ENCODE data around the gene GTPBP4. TPM values are rescaled to one million over a fixed set of nuclear protein-coding genes. Genes with fewer than 3 reads are reported as not detected.

The GTPBP4 gene
- polyA plus RNA-seq, 3 donors: 17.3 to 52.3 (median 23.1) TPM

GRCh38 chr10:1043532-1043995, 55.3 kb downstream of the GTPBP4 start:
- H3K27ac ChIP-seq (ENCODE audit: low read depth, low read length): peak overlapping the region; percentile 90
- 37 to 76% (median 48%) methylated on average over 12 of the region's 12 CpGs for WGBS, 3 donors

GRCh38 chr10:1044146-1044545, 55.9 kb downstream of the GTPBP4 start:
- WGBS, 3 donors: 42 to 68% (median 62%) methylated on average over 4 of the region's 4 CpGs
- H3K27ac ChIP-seq (ENCODE audit: low read depth, low read length): peak overlapping the region; percentile 90

- WGBS, 3 donors: 53 to 78% (median 72%) methylated on average over 4 of the region's 4 CpGs
- no peak overlapping the region for H3K27ac ChIP-seq (ENCODE audit: low read depth, low read length)
These were observed 56.7 kb downstream of the GTPBP4 start for GRCh38 chr10:1044964-1045363.

DNA sequence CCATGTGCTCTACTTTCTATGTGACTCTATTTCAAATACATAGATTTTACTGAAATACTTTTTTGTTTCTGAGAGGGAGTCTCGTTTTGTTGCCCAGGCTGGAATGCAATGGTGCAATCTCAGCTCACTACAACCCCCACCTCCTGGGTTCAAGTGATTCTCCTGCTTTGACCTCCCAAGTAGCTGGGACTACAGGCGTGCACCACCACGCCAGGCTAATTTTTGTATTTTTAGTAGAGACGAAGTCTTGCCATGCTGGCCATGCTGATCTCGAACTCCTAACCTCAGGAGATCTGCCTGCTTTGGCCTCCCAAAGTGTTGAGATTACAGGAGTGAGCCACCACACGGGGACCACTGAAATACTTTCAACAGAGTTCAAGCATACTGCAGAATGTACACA, 57.2 kb downstream of the GTPBP4 start:
- no peak overlapping the region for H3K27ac ChIP-seq (ENCODE audit: low read depth, low read length)
- WGBS, 3 donors: 78 to 83% (median 82%) methylated on average over 6 of the region's 6 CpGs

DNA sequence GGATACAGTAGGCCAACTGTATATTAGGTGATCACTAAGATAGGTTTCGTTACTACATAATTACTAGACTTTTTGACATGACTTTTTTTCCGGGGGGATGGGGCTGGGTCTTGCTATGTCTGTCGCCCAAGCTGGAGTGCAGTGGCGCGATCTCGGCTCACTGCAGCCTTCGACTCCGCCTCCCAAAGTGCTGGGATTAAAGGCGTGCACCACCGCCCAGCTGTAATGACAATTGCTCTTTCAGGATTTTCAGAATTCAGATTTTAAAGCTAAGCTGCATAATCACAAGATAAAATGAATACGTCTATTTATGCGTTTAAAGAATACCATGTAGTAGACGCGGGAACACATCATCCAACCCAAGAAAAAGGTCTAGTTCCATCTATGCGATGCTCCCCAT, 59.7 kb downstream of the GTPBP4 start:
- 4 to 6% (median 5%) methylated on average over 15 of the region's 15 CpGs for WGBS, 3 donors
- peak overlapping the region; percentile 75 for H3K27ac ChIP-seq (ENCODE audit: low read depth, low read length)

- H3K27ac ChIP-seq (ENCODE audit: low read depth, low read length): peak overlapping the region; percentile 75
- WGBS, 3 donors: 0 to 1% (median 0%) methylated on average over 36 to 37 of the region's 37 CpGs
These were observed 60.1 kb downstream of the GTPBP4 start for GRCh38 chr10:1048349-1048731.

DNA sequence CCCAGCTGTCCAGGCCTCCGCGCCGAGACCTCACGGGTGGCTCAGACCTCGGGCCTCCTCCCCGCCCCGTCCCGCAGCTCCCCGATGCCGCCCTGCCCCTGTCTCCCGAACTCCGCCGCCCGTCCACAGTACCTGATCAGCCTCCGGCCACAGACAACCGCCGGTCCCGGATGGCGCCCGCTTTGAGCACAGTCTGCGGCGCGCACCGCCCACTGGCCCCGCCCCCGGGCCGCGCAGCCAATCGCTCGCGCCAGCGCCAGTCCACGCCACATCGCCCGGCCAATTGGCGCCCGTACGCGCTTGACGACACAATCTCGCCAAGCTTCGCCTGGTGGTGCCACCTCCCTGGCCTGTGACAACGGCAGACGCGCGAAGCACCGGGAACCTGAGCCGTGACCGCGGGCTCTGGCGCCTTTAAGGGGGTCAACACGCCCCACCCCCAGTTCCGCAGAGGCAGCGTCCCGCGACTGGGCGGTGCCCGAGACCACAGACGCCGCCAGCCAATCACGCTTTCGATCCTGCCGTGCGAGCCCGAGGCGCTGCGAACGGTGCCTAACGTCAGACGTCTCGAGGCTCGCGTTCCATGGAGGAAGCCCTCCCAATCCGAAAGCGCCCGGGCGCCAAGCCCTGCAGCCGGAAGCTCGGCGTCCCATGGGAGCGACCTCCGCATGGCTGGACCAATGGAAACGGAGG, 60.6 kb downstream of the GTPBP4 start, which contains the start of gene IDI1:
TSS of gene IDI1 (minus strand) at position 388 of the 693 bp plus-strand sequence. CDS start at position 272, 116 bp downstream.
- H3K27ac ChIP-seq (ENCODE audit: low read depth, low read length): peak within 1 kb of the TSS; percentile 75
- WGBS, 3 donors: 0 to 1% (median 0%) methylated on average over 82 to 83 of the region's 83 CpGs

DNA sequence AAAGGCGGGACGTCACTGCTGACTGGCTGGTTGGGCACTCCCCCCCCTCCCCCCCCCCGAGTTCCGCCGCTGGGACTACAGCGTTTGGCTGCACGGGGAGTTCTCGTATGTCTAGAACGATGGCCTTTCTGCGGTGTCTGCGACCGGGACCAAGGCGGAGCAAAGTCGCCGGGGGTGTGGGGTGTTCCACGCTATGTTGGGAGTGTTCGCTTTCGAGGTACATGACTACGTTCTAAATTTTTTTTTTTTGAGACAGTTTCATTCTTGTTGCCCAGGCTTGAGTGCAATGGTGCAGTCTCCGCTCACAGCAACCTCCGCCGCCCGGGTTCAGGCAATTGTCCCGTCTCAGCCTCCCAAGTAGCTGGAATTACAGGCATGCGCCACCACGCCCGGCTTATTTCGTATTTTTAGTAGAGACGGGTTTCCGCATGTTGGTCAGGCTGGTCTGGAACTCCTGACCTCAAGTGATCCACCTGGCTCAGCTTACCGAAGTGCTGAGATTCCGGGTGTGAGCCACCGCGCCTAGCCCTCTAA, 61.3 kb downstream of the GTPBP4 start:
- 0 to 1% (median 1%) methylated on average over 34 of the region's 34 CpGs for WGBS, 3 donors
- H3K27ac ChIP-seq (ENCODE audit: low read depth, low read length): peak overlapping the region; percentile 75

DNA sequence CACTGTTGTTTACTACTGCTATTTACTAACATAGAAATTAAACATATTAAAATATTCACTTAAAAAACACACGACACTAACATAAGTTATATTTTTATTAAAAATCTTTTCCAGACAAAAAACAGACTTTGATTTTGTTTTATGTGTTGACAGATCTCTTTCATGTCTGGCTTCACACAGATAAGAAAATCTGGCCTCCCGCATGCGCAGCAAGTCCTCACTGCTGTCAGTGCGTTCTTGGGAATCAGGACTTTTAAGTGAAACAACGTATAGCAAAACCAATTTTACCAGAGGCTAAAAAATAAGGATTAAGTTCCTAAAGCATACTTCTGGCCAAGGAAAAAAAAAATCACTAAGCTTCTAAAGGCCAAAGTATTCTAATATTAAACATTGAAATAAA, 61.9 kb downstream of the GTPBP4 start:
- 12 to 55% (median 48%) methylated on average over 5 of the region's 5 CpGs for WGBS, 3 donors

DNA sequence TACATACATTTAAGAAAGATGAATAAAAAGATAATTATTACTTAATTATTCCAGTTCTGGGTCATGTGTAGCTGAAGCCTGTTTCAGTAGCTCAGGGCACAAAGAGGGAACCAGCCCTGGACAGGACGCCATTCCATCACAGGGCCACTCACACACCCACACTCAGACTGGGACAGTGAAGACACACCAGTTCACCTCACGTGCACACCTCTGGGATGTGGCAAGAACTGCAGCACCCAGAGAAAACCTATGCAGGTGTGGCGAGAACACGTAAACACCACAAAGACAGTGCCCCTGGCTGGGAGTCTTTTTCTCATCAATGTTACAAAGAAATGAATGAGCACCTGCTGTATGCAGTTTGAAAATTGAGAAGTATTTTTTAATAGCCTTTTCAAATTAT, 62.3 kb downstream of the GTPBP4 start:
- H3K27ac ChIP-seq (ENCODE audit: low read depth, low read length): no peak overlapping the region
- 52 to 64% (median 60%) methylated on average over 4 of the region's 4 CpGs for WGBS, 3 donors

More for the DNA sequence above, 61.9 kb downstream of the GTPBP4 start:
- H3K27ac ChIP-seq (ENCODE audit: low read depth, low read length): no peak overlapping the region

DNA sequence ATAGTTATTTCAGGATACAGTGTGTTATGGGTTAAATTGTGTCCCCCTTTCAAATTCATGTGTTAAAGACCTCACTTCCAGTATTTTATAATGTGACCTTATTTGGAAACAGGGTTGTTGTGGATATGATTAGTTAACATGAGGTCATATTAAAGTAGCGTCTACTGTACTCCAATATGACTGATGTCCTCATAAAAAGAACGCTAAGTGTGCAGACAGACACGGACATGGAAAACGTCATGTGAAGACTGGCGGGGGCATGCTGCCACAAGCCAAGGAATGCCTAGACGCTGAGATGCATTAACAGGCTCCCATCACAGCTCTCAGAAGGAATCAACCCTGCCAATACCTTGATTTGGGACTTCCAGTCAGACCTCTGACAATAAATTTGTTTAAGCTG, 66.5 kb downstream of the GTPBP4 start:
- WGBS, 3 donors: 54 to 65% (median 64%) methylated on average over 6 of the region's 6 CpGs
- no peak overlapping the region for H3K27ac ChIP-seq (ENCODE audit: low read depth, low read length)

DNA sequence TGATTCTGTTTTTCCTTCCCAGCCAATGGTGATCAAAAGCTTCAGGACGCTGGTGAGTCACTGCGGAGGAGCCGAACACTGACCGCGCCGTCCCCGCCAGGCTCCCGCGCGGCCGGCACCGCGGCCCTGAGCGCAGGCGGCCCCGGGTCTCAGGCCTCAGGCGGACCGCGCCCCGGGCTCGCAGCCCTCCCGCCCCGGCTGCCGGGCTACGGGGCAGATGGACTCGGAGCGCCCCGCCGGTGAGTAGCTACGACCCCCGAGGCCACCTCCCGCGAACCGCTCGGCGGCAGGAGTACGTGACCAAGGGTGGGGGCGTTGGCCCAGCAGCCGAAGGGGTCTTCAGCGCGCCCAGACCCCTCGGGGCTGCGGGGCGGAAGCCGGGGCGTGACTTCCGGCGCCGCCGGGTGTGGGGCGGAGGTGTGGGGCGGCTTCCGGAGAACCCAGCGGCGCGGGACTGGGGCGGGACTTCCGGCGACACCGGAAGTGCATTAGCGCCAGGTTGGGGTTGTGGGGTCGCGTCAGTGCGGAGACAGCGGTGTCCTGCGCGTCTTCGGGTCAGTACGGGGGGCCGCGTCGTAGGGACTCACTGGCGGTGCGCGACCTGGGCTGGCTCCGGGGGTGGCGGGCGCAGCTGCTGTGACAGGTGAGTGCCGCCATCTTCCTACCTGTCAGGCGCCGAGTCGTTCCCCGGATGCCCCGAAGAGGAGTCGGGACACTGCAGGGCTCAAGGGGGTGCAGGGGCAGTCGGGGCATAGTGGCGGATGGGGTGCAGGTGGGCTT, 68.3 kb downstream of the GTPBP4 start, which contains the start of gene WDR37:
TSS of gene WDR37 (plus strand) at position 60 of the 780 bp plus-strand sequence. CDS start 15,771 bp downstream, outside the sequence.
- WGBS, 3 donors: 0 to 1% (median 0%) methylated on average over 80 to 87 of the region's 87 CpGs
- peak within 1 kb of the TSS; percentile 84 for H3K27ac ChIP-seq (ENCODE audit: low read depth, low read length)

- WGBS, 3 donors: 0 to 1% (median 1%) methylated on average over 21 to 26 of the region's 26 CpGs
- H3K27ac ChIP-seq (ENCODE audit: low read depth, low read length): peak overlapping the region; percentile 52
These were observed 68.9 kb downstream of the GTPBP4 start for GRCh38 chr10:1057106-1057657.

DNA sequence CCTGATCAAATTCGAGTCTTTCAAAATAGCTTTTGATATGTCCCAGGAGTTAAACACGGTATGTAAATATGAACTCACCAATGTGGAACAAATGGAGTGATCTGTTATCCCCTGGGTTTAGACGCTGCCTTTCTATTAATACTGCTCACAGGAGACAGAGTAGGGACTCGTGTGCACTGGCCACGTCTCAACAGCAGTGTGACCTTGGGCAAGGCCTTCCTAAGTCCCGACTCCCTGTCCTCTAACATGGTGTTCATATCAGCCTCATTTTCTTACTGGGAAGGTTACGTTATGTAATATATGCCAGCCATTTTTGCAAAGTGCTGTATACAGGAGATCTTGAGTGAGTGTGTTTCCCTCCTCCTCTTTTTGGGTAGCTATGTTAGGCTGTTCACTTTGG, 69.8 kb downstream of the GTPBP4 start:
- H3K27ac ChIP-seq (ENCODE audit: low read depth, low read length): no peak overlapping the region
- WGBS, 3 donors: 33 to 59% (median 57%) methylated on average over 7 of the region's 7 CpGs

DNA sequence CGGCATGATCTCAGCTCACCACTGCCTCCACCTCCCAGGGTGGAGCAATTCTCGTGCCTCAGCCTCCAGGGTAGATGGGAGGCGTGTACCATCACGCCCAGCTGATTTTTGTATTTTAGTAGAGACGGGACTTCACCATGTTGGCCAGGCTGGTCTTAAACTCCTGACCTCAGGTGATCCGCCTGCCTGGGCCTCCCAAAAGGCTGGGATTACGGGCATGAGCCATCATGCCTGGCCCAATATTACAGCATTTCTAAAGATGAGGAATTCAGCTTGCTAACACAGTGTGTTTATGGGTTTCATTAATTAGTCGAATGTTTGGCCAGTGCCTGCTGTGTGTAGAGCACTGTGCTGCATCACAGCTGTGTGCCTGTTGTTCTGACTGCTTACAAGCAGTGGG, 71.7 kb downstream of the GTPBP4 start:
- no peak overlapping the region for H3K27ac ChIP-seq (ENCODE audit: low read depth, low read length)
- 94 to 96% (median 94%) methylated on average over 8 of the region's 8 CpGs for WGBS, 3 donors

DNA sequence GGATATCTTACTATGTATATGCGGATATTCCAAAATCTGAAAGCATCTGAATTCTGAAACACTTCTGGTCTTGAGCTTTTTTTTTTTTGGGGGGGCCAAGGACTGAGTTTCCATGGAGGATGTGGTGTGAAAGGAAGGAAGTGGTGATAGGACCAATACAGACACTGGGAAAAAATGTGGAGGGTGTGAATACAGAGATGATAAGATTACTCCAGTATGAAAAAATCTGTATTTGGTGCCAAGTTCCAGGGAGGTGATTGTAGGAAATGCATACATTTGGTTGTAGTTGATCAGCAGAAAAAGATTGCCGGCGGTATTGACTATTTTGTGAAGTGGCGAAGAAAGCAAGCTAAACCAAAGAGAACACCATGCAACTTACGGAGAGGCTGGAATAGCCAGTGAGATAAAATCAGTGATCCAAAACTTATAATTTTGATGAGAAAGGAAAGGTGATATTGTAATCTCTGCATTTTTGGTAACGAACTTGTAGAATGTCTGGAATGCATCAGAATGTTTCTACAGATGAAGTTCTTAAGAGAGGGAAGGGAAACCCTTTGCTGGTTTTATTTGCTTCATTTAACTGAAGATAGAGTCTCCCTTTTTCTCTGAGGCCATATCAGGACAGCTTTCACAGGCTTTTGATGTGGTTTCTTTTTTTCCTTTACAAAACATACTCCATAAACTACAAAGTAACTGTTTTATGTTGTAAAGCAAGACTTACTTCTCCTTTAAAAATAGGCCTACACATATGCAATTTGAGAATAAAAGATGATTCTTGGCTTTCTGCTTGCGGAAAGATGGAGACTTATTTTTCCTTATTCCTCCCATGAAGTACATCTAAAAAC, 73.9 kb downstream of the GTPBP4 start:
- H3K27ac ChIP-seq (ENCODE audit: low read depth, low read length): no peak overlapping the region
- 71 to 83% (median 82%) methylated on average over 7 of the region's 7 CpGs for WGBS, 3 donors

DNA sequence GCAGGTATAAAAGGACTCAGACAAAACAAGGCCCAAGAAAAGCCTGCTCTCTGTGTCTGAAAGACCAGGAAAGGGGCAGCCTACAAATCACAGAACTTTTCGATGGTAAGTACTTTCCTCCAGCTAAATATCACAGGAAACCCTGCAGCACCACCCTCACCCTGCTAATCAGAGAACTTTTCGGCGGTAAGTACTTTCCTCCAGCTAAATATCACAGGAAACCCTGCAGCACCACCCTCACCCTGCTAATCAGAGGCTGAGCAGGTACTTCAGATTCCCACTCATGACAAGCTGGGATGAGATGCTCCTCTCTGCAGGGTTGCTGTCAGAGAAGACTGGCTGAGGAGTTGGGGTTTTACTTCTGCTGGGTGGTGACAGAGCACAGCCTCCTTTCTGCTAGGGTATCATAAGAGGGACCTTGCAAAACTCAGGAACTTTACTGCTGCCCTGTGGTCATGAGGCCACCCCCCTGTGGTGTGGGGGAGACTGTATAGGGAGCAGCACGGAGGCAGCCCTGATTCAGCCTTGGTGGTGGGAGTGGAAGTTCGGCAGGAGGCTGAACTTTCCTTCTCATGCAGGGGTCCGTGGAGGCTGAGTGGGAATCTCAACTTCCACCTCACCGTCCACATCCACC, 75.1 kb downstream of the GTPBP4 start:
- 48 to 87% (median 49%) methylated on average over 7 of the region's 7 CpGs for whole genome bisulfite sequencing, 3 donors
- H3K27ac ChIP-seq (ENCODE audit: low read depth, low read length): no peak overlapping the region

- WGBS, 3 donors: 71 to 90% (median 75%) methylated on average over 4 of the region's 4 CpGs
- H3K27ac ChIP-seq (ENCODE audit: low read depth, low read length): no peak overlapping the region
These were observed 76.7 kb downstream of the GTPBP4 start for GRCh38 chr10:1064964-1065247.
